NCI-H2107 treated with DMSO at 0.1 percent for 48 hours (cell line): Measurements from ENCODE around the gene TLE1.
"Not testable (repeated sequence)": the region's sequence is repeated elsewhere in the genome, so short reads cannot be mapped to it uniquely, and the experiment has no call there.

ENCODE experiments used
- DNase-seq: peaks from one replicate; lab custom pipeline; 2025; ENCODE audit not compliant: unreplicated experiment; lab: John Stamatoyannopoulos, UW

The TLE1 gene

GRCh38 chr9:81601639-81602623 is 87.4 kb downstream of the TLE1 start:
- no peak for DNase-seq

GRCh38 chr9:81600631-81601030 is 88.7 kb downstream of the TLE1 start:
- no peak for DNase-seq

- DNase-seq: no peak
These were observed 89.5 kb downstream of the TLE1 start for GRCh38 chr9:81599837-81600236.

- no peak for DNase-seq
These were observed 90.5 kb downstream of the TLE1 start for GRCh38 chr9:81598811-81599210.

GRCh38 chr9:81598123-81598497 is 91.2 kb downstream of the TLE1 start:
- DNase-seq: no peak

- DNase-seq: no peak
These were observed 91.8 kb downstream of the TLE1 start for GRCh38 chr9:81597419-81598122.

GRCh38 chr9:81596679-81597418 is 92.5 kb downstream of the TLE1 start:
- no peak for DNase-seq

- peak; percentile 42 for DNase-seq
These were observed 93.3 kb downstream of the TLE1 start for GRCh38 chr9:81595887-81596543.

- not testable (repeated sequence) for DNase-seq
These were observed 94.1 kb downstream of the TLE1 start for GRCh38 chr9:81595293-81595692.

GRCh38 chr9:81594415-81594814 is 94.9 kb downstream of the TLE1 start:
- no peak for DNase-seq

- DNase-seq: no peak
These were observed 96.5 kb downstream of the TLE1 start for GRCh38 chr9:81592887-81593266.

- no peak for DNase-seq
These were observed 97.6 kb downstream of the TLE1 start for GRCh38 chr9:81591791-81592190.

- DNase-seq: no peak
These were observed 98.7 kb downstream of the TLE1 start for GRCh38 chr9:81590688-81591087.

GRCh38 chr9:81589819-81590218 is 99.5 kb downstream of the TLE1 start:
- no peak for DNase-seq

- no peak for DNase-seq
These were observed 100.0 kb downstream of the TLE1 start for GRCh38 chr9:81589392-81589791.

GRCh38 chr9:81588148-81588871 is 101.0 kb downstream of the TLE1 start:
- no peak for DNase-seq

GRCh38 chr9:81586786-81587185 is 102.6 kb downstream of the TLE1 start:
- DNase-seq: no peak

- DNase-seq: peak; percentile 22
These were observed 104.1 kb downstream of the TLE1 start for GRCh38 chr9:81585191-81585763.

GRCh38 chr9:81584099-81584498 is 105.2 kb downstream of the TLE1 start:
- DNase-seq: no peak

- DNase-seq: no peak
These were observed 107.4 kb downstream of the TLE1 start for GRCh38 chr9:81581986-81582385.
